ENCODE measurements around the gene SPINT2. TPM values are rescaled to one million over a fixed set of nuclear protein-coding genes. Genes with fewer than 3 reads are reported as not detected.
A peak's percentile ranks its signal among the peaks of the same experiment; 100 is the strongest.

The SPINT2 gene
- total RNA-seq, 2 experiments from 2014 or later: 28.2 to 31.7 TPM

GRCh38 chr19:38309615-38310278 is 45.4 kb downstream of the SPINT2 start:
- Mint-ChIP-seq H3K27me3 (no peaks in the 10 kb centered on the region), H3K27ac (no peak overlapping the region), H3K36me3 (peaks cover 6% of the 10 kb centered on the region), H3K9me3 (no peaks in the 10 kb centered on the region), H3K4me1 (peaks cover 20% of the 10 kb centered on the region), H3K4me3 (no peak overlapping the region)
- DNase-seq: no peak

DNA sequence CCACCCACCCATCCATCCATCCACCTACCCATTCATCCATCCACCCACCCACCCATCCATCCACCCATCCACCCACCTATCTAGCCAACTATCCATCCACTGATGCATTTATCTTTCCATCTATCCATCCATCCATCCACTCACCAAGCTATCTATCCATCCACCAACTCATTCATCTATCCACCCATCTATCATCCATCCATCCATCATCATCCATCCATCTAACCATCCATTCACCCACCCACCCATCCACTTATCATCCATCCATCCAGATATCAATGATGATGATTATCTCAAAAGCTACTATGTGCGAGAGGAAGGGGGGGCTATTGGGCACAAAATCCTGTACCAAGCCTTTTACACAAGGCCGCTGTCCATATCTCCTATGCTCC is 45.9 kb downstream of the SPINT2 start:
- Mint-ChIP-seq H3K4me1 (peaks cover 22% of the 10 kb centered on the region), H3K27ac (no peak overlapping the region), H3K9me3 (no peaks in the 10 kb centered on the region), H3K36me3 (peaks cover 6% of the 10 kb centered on the region), H3K27me3 (no peaks in the 10 kb centered on the region), H3K4me3 (no peak overlapping the region)
- no peak for DNase-seq

DNA sequence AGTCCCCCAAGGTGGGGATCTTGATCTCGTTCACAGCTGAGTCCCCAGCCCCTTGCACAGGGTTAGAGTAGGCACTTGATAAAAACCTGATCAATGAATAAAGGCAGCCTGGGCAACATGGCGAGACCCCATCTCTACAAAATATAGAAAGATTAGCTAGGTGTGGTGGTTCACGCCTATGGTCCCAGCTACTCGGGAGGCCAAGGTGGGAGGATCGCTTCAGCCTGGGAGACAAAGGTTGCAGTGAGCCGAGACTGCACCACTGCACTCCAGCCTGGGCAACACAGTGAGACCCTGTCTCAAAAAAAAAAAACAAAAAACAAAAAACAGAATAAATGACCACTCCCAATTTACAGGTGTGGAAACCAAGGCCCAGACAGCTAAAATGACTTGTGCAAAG is 46.6 kb downstream of the SPINT2 start:
- Mint-ChIP-seq H3K27ac (no peak overlapping the region), H3K4me3 (no peak overlapping the region), H3K9me3 (no peaks in the 10 kb centered on the region), H3K36me3 (peaks cover 6% of the 10 kb centered on the region), H3K27me3 (no peaks in the 10 kb centered on the region), H3K4me1 (peaks cover 23% of the 10 kb centered on the region)
- no peak for DNase-seq

DNA sequence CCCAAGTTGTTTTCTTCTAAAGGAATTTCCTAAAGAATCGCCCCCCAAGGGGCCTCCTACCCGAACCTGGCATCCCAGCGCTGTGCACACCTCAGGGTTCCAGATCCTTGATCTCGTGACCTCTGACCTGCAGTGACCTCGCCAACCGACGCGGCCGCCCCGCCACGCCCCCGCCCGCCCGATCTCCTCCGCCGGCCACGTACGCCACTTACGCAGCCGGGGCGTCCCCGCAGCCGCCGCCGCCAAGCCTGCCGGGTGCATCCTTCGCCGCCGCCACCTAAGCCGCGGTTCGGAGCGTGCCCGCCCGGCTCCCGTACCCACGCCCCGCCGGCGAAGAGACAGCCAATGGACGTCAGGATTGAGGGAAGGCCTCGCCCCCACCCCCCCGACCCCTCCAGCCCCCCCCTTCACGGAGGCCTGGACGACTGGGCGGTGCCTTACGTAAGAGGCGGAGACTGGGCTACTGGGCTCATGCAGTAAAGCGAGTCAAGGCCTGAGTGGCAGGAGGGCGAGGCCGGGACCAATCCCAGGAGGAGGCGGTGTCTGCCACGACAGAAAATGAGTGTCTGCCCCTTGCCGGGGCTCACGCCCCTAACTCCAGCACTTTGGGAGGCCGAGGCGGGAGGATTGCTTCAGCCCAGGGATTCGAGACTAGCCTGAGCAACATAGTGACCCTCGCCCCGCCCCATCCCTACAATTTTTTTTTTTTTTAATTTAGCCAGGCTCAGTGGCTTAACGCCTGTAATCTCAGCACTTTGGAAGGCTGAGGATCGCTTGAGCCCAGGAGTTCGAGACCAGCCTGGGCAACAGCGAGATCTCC is 51.5 kb downstream of the SPINT2 start, which contains the start of gene YIF1B:
Gene YIF1B, minus strand, starts transcription at position 291 of the 820 bp plus-strand sequence. Its CDS starts 30 bp downstream, at position 261.
- H3K36me3 Mint-ChIP-seq: peaks cover under 1% of the 10 kb centered on the region
- no peaks in the 10 kb centered on the region for H3K9me3 Mint-ChIP-seq
- peak within 1 kb of the TSS; percentile 90 for H3K27ac Mint-ChIP-seq
- peak; percentile 97 for DNase-seq
- H3K4me3 Mint-ChIP-seq: peak within 1 kb of the TSS; percentile 87
- peaks cover 40% of the 10 kb centered on the region for H3K4me1 Mint-ChIP-seq
- no peaks in the 10 kb centered on the region for H3K27me3 Mint-ChIP-seq

DNA sequence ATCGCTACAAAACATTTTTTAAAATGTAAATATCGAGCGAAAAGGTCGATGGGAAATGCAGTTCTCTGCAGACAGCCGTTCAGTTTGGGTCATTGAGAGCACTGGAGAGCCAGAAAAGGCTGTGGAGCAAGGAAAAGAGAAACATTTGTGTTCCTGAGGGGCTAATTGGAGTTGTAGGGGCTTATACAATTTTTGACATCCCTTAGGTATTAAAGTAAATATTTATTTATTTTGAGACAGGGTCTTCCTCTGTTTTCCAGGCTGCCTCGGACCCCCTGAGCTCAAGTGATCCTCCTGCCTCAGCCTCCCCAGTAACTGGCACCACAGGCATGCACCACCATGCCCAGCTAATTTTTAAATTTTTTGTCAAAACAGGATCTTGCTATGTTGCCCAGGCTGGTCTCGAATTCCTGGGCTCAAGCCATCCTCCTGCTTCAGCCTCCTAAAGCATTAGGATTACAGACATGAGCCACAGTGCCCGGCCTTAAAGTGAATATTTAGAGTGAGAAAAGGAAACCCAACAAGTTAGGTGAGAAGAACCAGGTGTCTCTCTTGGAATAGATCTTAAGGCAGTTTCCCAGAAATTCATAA is 52.2 kb downstream of the SPINT2 start:
- no peak for DNase-seq
- Mint-ChIP-seq H3K4me1 (peaks cover 44% of the 10 kb centered on the region), H3K27ac (peak overlapping the region; percentile 79), H3K9me3 (no peaks in the 10 kb centered on the region), H3K4me3 (peak overlapping the region; percentile 87), H3K27me3 (no peaks in the 10 kb centered on the region), H3K36me3 (peaks cover 3% of the 10 kb centered on the region)

DNA sequence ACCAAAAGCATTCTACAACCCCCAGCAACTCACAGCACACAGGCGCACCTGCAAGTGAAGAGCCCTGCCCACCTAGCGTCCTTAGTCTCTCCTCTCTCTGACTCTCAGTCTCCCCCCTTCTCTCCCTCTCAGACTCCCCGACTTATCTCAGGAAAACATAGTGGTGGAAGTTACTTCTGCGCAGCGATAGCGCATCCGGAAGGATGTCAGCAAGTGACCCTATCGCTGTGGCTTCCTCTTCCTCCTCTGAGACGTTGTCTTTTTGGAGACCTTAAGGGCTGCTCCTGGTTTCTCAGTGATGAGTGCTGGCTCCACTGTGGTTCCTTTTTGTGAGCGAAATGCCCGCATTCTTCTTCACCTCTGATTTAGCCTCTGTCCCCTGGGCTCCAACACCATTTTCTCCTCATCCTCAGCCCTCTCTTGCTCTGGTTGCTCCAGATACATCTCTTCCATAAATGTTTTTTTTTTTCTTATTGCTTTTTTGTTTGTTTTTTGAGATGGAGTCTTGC is 52.8 kb downstream of the SPINT2 start:
- Mint-ChIP-seq H3K27ac (peak overlapping the region; percentile 71), H3K36me3 (peaks cover 4% of the 10 kb centered on the region)
- peak; percentile 12 for DNase-seq

DNA sequence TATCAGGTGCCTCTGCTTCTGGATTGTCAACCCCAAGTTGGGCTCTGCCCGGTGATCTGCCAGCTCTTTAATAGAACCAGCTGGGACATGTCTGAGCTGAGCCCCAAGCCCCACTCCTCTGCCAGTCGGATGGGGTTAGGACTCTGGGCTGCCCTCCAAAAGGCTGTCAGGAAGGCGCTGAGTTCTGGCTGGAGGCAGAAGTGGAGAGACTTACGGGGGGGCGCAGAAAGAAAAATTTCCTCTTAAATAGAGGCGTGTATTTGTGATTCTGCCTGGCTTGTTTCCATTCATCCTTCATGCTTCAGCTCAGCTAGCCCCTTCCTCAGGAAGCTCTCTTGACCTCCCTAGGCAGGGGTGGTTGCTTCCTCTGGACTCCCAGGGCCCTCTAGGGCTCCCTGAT is 54.3 kb downstream of the SPINT2 start:
- Mint-ChIP-seq H3K27me3 (no peaks in the 10 kb centered on the region), H3K36me3 (peaks cover 4% of the 10 kb centered on the region), H3K9me3 (no peaks in the 10 kb centered on the region), H3K27ac (no peak overlapping the region), H3K4me1 (peaks cover 37% of the 10 kb centered on the region), H3K4me3 (no peak overlapping the region)
- DNase-seq: no peak

More for the DNA sequence above, 52.8 kb downstream of the SPINT2 start:
- peak overlapping the region; percentile 87 for H3K4me3 Mint-ChIP-seq
- no peaks in the 10 kb centered on the region for H3K9me3 Mint-ChIP-seq
- peaks cover 45% of the 10 kb centered on the region for H3K4me1 Mint-ChIP-seq
- H3K27me3 Mint-ChIP-seq: no peaks in the 10 kb centered on the region

DNA sequence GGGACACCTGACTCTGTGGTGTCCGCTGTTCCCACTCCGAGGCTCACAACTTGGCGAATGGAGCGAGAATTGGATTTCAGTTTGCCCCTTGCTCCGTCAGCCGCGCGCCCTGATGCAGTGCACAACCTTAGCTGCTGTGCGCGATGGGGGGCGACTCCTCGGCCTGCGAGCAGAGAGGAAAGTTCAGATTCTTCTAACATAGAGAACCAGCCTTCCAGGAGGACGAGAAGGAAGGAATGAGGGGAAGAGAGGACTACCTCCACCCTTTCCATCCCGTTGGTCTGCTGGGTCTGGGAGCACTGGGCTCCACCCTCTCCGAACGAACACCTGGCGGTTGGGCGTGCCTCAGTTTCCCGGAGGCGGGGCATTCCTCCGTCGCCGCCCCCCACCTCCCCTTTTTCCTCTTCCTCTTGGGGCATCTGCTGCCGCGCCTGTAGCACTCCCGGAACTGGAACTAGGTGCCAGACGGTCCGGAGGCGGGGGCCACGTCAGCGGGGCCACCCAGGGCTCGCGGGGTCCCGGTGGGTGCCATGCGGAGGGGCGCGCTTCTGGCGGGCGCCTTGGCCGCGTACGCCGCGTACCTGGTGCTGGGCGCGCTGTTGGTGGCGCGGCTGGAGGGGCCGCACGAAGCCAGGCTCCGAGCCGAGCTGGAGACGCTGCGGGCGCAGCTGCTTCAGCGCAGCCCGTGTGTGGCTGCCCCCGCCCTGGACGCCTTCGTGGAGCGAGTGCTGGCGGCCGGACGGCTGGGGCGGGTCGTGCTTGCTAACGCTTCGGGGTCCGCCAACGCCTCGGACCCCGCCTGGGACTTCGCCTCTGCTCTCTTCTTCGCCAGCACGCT is 55.3 kb downstream of the SPINT2 start, which contains the start of gene KCNK6:
Gene KCNK6, plus strand, starts transcription at position 425 of the 838 bp plus-strand sequence. Its CDS starts 106 bp downstream, at position 531.
- peak within 1 kb of the TSS; percentile 68 for H3K27ac Mint-ChIP-seq
- peaks cover 33% of the 10 kb centered on the region for H3K4me1 Mint-ChIP-seq
- H3K27me3 Mint-ChIP-seq: no peaks in the 10 kb centered on the region
- H3K36me3 Mint-ChIP-seq: peaks cover 4% of the 10 kb centered on the region
- DNase-seq: peak; percentile 57
- H3K4me3 Mint-ChIP-seq: peak within 1 kb of the TSS; percentile 83
- no peaks in the 10 kb centered on the region for H3K9me3 Mint-ChIP-seq

DNA sequence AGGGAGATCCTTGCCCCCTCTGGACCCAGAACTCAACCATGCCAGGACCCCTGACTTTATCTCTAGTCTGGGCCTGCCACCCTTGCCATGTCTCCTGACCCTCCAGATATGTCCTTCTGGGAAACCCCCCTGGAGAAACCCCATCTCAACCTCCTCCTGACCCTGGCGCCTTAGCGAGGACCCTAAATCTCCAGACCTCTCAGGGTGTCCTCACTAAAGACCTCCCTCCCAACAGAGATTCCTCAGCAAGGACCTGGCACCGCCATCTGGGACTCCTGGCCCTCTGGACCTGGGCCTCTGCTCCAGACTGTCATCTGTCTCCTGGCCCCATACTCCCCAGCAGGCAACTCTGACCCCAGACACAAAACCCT is 56.6 kb downstream of the SPINT2 start:
- H3K9me3 Mint-ChIP-seq: no peaks in the 10 kb centered on the region
- peak overlapping the region; percentile 83 for H3K4me3 Mint-ChIP-seq
- H3K27me3 Mint-ChIP-seq: no peaks in the 10 kb centered on the region
- no peak overlapping the region for H3K27ac Mint-ChIP-seq
- peaks cover 29% of the 10 kb centered on the region for H3K4me1 Mint-ChIP-seq
- DNase-seq: no peak
- peaks cover 7% of the 10 kb centered on the region for H3K36me3 Mint-ChIP-seq

DNA sequence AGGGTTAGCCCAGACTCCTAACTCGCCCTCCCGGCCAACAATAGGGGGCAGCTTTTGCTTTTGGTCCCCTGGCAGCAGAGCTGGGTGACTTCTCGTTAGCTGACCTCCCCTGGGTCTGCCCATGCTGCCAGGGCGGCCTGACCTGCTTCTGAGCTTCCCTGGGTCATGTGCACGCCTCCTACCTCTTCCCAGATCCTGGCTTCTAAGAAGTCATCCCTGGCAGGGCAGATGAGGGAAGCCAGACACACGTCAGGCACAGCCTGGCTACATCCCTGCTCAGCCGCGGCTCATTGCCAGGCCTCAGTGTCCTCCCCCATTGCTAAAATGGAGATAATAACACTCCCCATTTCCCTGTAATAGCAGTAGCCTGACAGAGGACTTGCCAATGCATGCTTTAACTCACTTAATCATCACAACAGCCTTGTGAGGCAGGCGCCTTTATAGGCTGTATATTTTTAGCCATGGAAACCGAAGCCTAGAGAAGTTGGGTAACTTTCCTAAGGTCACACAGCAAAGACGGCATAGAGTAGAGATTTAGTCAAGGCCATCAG is 57.3 kb downstream of the SPINT2 start:
- peaks cover 23% of the 10 kb centered on the region for H3K4me1 Mint-ChIP-seq

GRCh38 chr19:38323291-38323690 is 58.9 kb downstream of the SPINT2 start:
- H3K36me3 Mint-ChIP-seq: peaks cover 11% of the 10 kb centered on the region
- no peaks in the 10 kb centered on the region for H3K27me3 Mint-ChIP-seq
- H3K9me3 Mint-ChIP-seq: no peaks in the 10 kb centered on the region
- no peak overlapping the region for H3K4me3 Mint-ChIP-seq
- DNase-seq: no peak
- H3K4me1 Mint-ChIP-seq: peaks cover 16% of the 10 kb centered on the region
- no peak overlapping the region for H3K27ac Mint-ChIP-seq

More for the DNA sequence above, 57.3 kb downstream of the SPINT2 start:
- no peak for DNase-seq
- Mint-ChIP-seq H3K9me3 (no peaks in the 10 kb centered on the region), H3K27me3 (no peaks in the 10 kb centered on the region), H3K4me3 (no peak overlapping the region), H3K36me3 (peaks cover 7% of the 10 kb centered on the region), H3K27ac (no peak overlapping the region)

DNA sequence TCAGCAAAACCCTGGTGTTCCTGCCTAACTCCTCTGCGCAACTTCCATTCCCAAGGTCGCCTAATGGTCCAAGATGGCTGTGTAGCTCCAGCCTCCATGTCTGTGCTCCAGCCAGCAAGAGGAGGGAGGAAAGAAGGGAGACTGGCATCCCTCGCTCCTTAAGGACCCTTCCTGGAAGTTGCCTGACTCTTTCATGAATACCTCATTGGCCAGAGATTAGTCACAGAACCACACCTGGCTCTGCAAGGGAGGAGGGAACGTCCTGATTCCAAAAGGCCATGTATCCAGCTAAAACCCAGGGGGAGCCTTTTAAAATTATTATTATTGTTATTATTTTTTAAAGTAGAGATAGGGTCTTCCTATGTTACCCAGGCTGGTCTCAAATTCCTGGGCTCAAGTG is 60.1 kb downstream of the SPINT2 start:
- H3K27me3 Mint-ChIP-seq: no peaks in the 10 kb centered on the region
- no peak overlapping the region for H3K27ac Mint-ChIP-seq
- H3K36me3 Mint-ChIP-seq: peaks cover 15% of the 10 kb centered on the region
- no peak overlapping the region for H3K4me3 Mint-ChIP-seq
- peaks cover 9% of the 10 kb centered on the region for H3K4me1 Mint-ChIP-seq
- H3K9me3 Mint-ChIP-seq: no peaks in the 10 kb centered on the region
- DNase-seq: no peak

GRCh38 chr19:38326591-38326990 is 62.2 kb downstream of the SPINT2 start:
- DNase-seq: no peak
- Mint-ChIP-seq H3K27ac (no peak overlapping the region), H3K36me3 (peaks cover 13% of the 10 kb centered on the region), H3K27me3 (no peaks in the 10 kb centered on the region), H3K4me1 (peaks cover 1% of the 10 kb centered on the region), H3K4me3 (no peak overlapping the region), H3K9me3 (no peaks in the 10 kb centered on the region)

DNA sequence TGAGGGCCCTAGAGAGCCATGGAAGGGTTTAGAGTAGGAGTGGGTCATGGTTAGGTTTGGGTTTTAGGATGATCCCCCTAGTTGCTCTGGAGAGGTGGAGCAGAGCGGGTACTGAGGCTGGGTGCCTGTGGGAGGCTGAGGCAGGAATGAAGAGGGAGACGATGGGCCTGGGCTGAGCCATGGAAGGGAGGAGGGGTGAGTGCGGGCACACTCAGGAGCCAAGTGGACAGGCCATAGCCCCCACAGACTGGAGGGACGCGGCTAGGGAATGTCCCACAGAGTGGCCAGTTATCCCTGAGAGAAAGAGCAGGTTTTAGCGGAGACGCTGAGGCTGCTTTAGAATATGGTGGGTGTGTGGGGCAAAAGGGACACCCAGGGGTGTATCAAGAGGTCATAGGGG is 65.3 kb downstream of the SPINT2 start:
- Mint-ChIP-seq H3K4me3 (no peak overlapping the region), H3K27me3 (no peaks in the 10 kb centered on the region), H3K4me1 (no peaks in the 10 kb centered on the region), H3K36me3 (peaks cover 12% of the 10 kb centered on the region), H3K9me3 (no peaks in the 10 kb centered on the region), H3K27ac (no peak overlapping the region)
- no peak for DNase-seq
